ENCODE measurements around the gene SHISA9. TPM values are rescaled to one million over a fixed set of nuclear protein-coding genes. Genes with fewer than 3 reads are reported as not detected.

Gene SHISA9
- total and polyA plus RNA-seq, 2 donors from 2014 or later: 0.95 to 2.8 TPM

DNA sequence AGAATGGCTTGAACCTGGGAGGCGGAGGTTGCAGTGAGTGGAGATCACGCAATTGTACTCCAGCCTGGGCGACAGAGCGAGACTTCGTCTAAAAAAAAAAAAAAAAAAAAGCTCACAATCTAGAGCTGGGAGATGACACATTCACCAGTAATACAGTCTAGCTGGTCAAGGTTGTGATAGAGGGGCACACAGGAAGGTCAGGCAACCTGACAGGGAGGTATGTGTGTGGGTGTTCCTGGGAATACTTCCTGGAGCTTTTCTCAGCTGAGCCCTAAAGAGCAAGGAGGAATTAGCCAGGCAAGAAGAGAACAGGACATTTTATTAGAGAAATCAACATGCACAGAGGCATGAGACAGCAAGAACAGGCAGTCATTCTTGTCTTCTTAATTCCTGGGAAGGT, 216.7 kb downstream of the SHISA9 start:
- DNase-seq (no peak), FAIRE-seq (no peak)
- Histone ChIP-seq H3K27ac (ENCODE audit: low read depth in 2 of 2, low read length in 2 of 2) (no peak overlapping the region), H3K4me1 (ENCODE audit: control insufficient read depth in 2 of 3, insufficient read depth in 2 of 3, low read depth in 1 of 3, low read length in 3 of 3) (no peaks in the 10 kb centered on the region), H3K36me3 (ENCODE audit: control insufficient read depth in 2 of 3, insufficient read depth in 3 of 3, low read length in 3 of 3) (no peaks in the 10 kb centered on the region), H3K9ac (ENCODE audit: low read length in 3 of 3) (no peak overlapping the region), H3K4me3 (ENCODE audit: low read length in 3 of 3) (no peak overlapping the region), H3K9me3 (ENCODE audit: control insufficient read depth in 2 of 3, insufficient read depth in 1 of 3, low read length in 3 of 3) (no peaks in the 10 kb centered on the region), H3K27me3 (ENCODE audit: control insufficient read depth, insufficient read depth, low read length) (no peaks in the 10 kb centered on the region)
- TF ChIP-seq, protein P1, sequence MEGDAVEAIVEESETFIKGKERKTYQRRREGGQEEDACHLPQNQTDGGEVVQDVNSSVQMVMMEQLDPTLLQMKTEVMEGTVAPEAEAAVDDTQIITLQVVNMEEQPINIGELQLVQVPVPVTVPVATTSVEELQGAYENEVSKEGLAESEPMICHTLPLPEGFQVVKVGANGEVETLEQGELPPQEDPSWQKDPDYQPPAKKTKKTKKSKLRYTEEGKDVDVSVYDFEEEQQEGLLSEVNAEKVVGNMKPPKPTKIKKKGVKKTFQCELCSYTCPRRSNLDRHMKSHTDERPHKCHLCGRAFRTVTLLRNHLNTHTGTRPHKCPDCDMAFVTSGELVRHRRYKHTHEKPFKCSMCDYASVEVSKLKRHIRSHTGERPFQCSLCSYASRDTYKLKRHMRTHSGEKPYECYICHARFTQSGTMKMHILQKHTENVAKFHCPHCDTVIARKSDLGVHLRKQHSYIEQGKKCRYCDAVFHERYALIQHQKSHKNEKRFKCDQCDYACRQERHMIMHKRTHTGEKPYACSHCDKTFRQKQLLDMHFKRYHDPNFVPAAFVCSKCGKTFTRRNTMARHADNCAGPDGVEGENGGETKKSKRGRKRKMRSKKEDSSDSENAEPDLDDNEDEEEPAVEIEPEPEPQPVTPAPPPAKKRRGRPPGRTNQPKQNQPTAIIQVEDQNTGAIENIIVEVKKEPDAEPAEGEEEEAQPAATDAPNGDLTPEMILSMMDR (IDR thresholded peaks at IDR 0.05; ENCODE audit: borderline replicate concordance, extremely low read depth, insufficient read depth): no peak
- intact Hi-C loops (cut with DNase I): no loop called here

DNA sequence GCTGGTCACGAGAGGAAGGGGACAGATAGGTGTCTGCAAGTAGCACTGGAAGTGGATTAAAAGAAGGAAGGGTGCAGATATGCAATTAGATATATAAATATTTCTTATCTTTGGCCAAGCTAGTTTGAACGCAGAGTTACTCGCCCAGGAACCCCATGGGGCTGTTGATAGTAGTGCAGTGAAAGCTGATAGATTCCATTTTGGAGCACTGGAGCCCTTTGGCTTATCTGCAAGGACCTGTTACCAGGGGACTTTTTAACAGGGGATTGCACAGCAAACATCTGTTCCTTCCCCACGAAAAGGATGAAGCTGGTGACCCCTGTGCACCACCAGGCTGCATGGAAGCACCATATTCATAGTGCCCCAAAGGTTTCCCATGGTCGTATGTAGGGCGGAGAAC, 218.7 kb downstream of the SHISA9 start:
- DNase-seq (no peak), FAIRE-seq (no peak)
- intact Hi-C loops (cut with DNase I): no loop called here
- Histone ChIP-seq H3K36me3 (ENCODE audit: control insufficient read depth in 2 of 3, insufficient read depth in 3 of 3, low read length in 3 of 3) (no peaks in the 10 kb centered on the region), H3K27ac (ENCODE audit: low read depth in 2 of 2, low read length in 2 of 2) (no peak overlapping the region), H3K4me3 (ENCODE audit: low read length in 3 of 3) (no peak overlapping the region), H3K4me1 (ENCODE audit: control insufficient read depth in 2 of 3, insufficient read depth in 2 of 3, low read depth in 1 of 3, low read length in 3 of 3) (no peaks in the 10 kb centered on the region), H3K9me3 (ENCODE audit: control insufficient read depth in 2 of 3, insufficient read depth in 1 of 3, low read length in 3 of 3) (no peaks in the 10 kb centered on the region), H3K27me3 (ENCODE audit: control insufficient read depth, insufficient read depth, low read length) (no peaks in the 10 kb centered on the region), H3K9ac (ENCODE audit: low read length in 3 of 3) (no peak overlapping the region)
- TF ChIP-seq, protein P1 (IDR thresholded peaks at IDR 0.05; ENCODE audit: borderline replicate concordance, extremely low read depth, insufficient read depth): no peak

DNA sequence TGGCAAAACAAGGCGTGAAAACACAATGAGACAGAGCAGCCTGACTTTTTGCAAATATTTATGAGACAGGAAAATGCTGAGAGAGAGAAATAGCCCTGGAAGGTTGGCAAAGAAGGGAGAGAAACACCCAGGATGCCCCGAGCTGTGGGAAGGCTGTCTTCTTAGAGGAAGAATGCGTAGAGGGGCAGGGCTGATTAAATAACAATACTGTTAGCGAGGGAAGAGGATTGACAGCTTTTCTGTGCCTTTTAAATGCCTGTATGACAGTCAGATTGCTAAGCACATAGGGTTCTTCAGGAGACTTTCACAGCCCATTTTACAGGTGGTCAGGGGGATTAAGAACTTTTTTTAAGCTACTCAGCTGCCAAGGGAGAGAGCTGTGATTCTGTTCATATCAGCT, 219.2 kb downstream of the SHISA9 start:
- Histone ChIP-seq H3K27ac (ENCODE audit: low read depth in 2 of 2, low read length in 2 of 2) (no peak overlapping the region), H3K9me3 (ENCODE audit: control insufficient read depth in 2 of 3, insufficient read depth in 1 of 3, low read length in 3 of 3) (no peaks in the 10 kb centered on the region), H3K4me3 (ENCODE audit: low read length in 3 of 3) (no peak overlapping the region), H3K36me3 (ENCODE audit: control insufficient read depth in 2 of 3, insufficient read depth in 3 of 3, low read length in 3 of 3) (no peaks in the 10 kb centered on the region), H3K9ac (ENCODE audit: low read length in 3 of 3) (no peak overlapping the region), H3K4me1 (ENCODE audit: control insufficient read depth in 2 of 3, insufficient read depth in 2 of 3, low read depth in 1 of 3, low read length in 3 of 3) (no peaks in the 10 kb centered on the region), H3K27me3 (ENCODE audit: control insufficient read depth, insufficient read depth, low read length) (no peaks in the 10 kb centered on the region)
- DNase-seq (no peak), FAIRE-seq (no peak)
- TF ChIP-seq, protein P1 (IDR thresholded peaks at IDR 0.05; ENCODE audit: borderline replicate concordance, extremely low read depth, insufficient read depth): no peak
- intact Hi-C loops (cut with DNase I): no loop called here

DNA sequence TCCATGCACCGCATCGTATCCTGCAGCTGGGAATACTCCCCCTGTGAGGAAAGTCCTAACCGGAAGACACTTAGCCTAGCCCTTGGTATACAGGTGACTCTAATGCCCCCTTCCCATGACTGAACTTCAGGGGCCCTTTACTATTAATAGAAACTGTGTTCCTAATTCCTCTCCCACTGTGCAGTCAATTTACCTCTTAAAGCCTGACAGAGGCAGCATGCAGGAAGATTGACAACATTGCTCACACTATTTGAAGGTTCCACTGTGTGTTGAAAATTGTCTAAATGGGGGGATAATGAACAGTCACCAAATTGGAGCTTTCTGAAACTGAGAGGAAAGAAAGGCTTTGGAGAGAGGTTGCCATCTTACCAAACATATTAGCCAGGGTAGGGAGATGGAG, 222.6 kb downstream of the SHISA9 start:
- TF ChIP-seq, protein P1 (IDR thresholded peaks at IDR 0.05; ENCODE audit: borderline replicate concordance, extremely low read depth, insufficient read depth): no peak
- intact Hi-C loops (cut with DNase I): no loop called here
- H3K27me3 ChIP-seq (ENCODE audit: control insufficient read depth, insufficient read depth, low read length): no peaks in the 10 kb centered on the region
- H3K4me1 ChIP-seq (ENCODE audit: control insufficient read depth in 2 of 3, insufficient read depth in 2 of 3, low read depth in 1 of 3, low read length in 3 of 3): no peaks in the 10 kb centered on the region
- H3K4me3 ChIP-seq (ENCODE audit: low read length in 3 of 3): no peak overlapping the region
- no peaks in the 10 kb centered on the region for H3K36me3 ChIP-seq (ENCODE audit: control insufficient read depth in 2 of 3, insufficient read depth in 3 of 3, low read length in 3 of 3)
- H3K9ac ChIP-seq (ENCODE audit: low read length in 3 of 3): no peak overlapping the region
- H3K9me3 ChIP-seq (ENCODE audit: control insufficient read depth in 2 of 3, insufficient read depth in 1 of 3, low read length in 3 of 3): no peaks in the 10 kb centered on the region
- FAIRE-seq: no peak
- no peak overlapping the region for H3K27ac ChIP-seq (ENCODE audit: low read depth in 2 of 2, low read length in 2 of 2)
- no peak for DNase-seq

Data from kidney (tissue), 14 donors.